Measurements from ENCODE around the gene ACTRT2.
A peak's percentile ranks its signal among the peaks of the same experiment; 100 is the strongest.

Gene ACTRT2

GRCh38 chr1:2978691-2979190, 42.5 kb upstream of the ACTRT2 start:
- Histone ChIP-seq H3K4me3 (ENCODE audit: low read depth, low read length) (no peak overlapping the region), H3K27me3 (ENCODE audit: control insufficient read depth, insufficient read depth, low read length) (no peaks in the 10 kb centered on the region), H3K9me3 (ENCODE audit: control insufficient read depth, insufficient read depth, low read depth, low read length) (no peaks in the 10 kb centered on the region), H3K9ac (ENCODE audit: low read length) (no peak overlapping the region), H3K36me3 (ENCODE audit: control insufficient read depth, insufficient read depth, low read length) (no peaks in the 10 kb centered on the region), H3K27ac (ENCODE audit: low read depth, low read length) (no peak overlapping the region), H3K4me1 (ENCODE audit: control insufficient read depth, insufficient read depth, low read length) (no peaks in the 10 kb centered on the region)

GRCh38 chr1:2979191-2980072, 41.8 kb upstream of the ACTRT2 start:
- no peaks in the 10 kb centered on the region for H3K9me3 ChIP-seq (ENCODE audit: control insufficient read depth, insufficient read depth, low read depth, low read length)
- H3K36me3 ChIP-seq (ENCODE audit: control insufficient read depth, insufficient read depth, low read length) = no peaks in the 10 kb centered on the region
- no peak overlapping the region for H3K27ac ChIP-seq (ENCODE audit: low read depth, low read length)
- H3K4me3 ChIP-seq (ENCODE audit: low read depth, low read length) = no peak overlapping the region
- no peaks in the 10 kb centered on the region for H3K4me1 ChIP-seq (ENCODE audit: control insufficient read depth, insufficient read depth, low read length)
- no peak overlapping the region for H3K9ac ChIP-seq (ENCODE audit: low read length)
- H3K27me3 ChIP-seq (ENCODE audit: control insufficient read depth, insufficient read depth, low read length) = no peaks in the 10 kb centered on the region

GRCh38 chr1:2980073-2980791, 41.0 kb upstream of the ACTRT2 start:
- peak overlapping the region; percentile 19 for H3K9ac ChIP-seq (ENCODE audit: low read length)
- no peaks in the 10 kb centered on the region for H3K4me1 ChIP-seq (ENCODE audit: control insufficient read depth, insufficient read depth, low read length)
- no peaks in the 10 kb centered on the region for H3K9me3 ChIP-seq (ENCODE audit: control insufficient read depth, insufficient read depth, low read depth, low read length)
- no peaks in the 10 kb centered on the region for H3K36me3 ChIP-seq (ENCODE audit: control insufficient read depth, insufficient read depth, low read length)
- H3K4me3 ChIP-seq (ENCODE audit: low read depth, low read length) = no peak overlapping the region
- H3K27me3 ChIP-seq (ENCODE audit: control insufficient read depth, insufficient read depth, low read length) = no peaks in the 10 kb centered on the region
- H3K27ac ChIP-seq (ENCODE audit: low read depth, low read length) = no peak overlapping the region

- no peaks in the 10 kb centered on the region for H3K4me1 ChIP-seq (ENCODE audit: control insufficient read depth, insufficient read depth, low read length)
- no peaks in the 10 kb centered on the region; the same call in 1 of the 2 replicates for H3K9me3 ChIP-seq (ENCODE audit: control insufficient read depth, insufficient read depth, low read depth, low read length)
Measured at GRCh38 chr1:2980849-2981248, 40.4 kb upstream of the ACTRT2 start.

GRCh38 chr1:2981388-2981787, 39.9 kb upstream of the ACTRT2 start:
- Histone ChIP-seq H3K27ac (ENCODE audit: low read depth, low read length) (no peak overlapping the region), H3K27me3 (ENCODE audit: control insufficient read depth, insufficient read depth, low read length) (no peaks in the 10 kb centered on the region), H3K9ac (ENCODE audit: low read length) (no peak overlapping the region), H3K9me3 (ENCODE audit: control insufficient read depth, insufficient read depth, low read depth, low read length) (no peaks in the 10 kb centered on the region; the same call in 1 of the 2 replicates), H3K4me1 (ENCODE audit: control insufficient read depth, insufficient read depth, low read length) (no peaks in the 10 kb centered on the region), H3K4me3 (ENCODE audit: low read depth, low read length) (no peak overlapping the region), H3K36me3 (ENCODE audit: control insufficient read depth, insufficient read depth, low read length) (no peaks in the 10 kb centered on the region)

More at GRCh38 chr1:2980849-2981248, 40.4 kb upstream of the ACTRT2 start:
- H3K27ac ChIP-seq (ENCODE audit: low read depth, low read length) = no peak overlapping the region
- no peaks in the 10 kb centered on the region for H3K27me3 ChIP-seq (ENCODE audit: control insufficient read depth, insufficient read depth, low read length)
- H3K4me3 ChIP-seq (ENCODE audit: low read depth, low read length) = no peak overlapping the region
- no peaks in the 10 kb centered on the region for H3K36me3 ChIP-seq (ENCODE audit: control insufficient read depth, insufficient read depth, low read length)
- H3K9ac ChIP-seq (ENCODE audit: low read length) = no peak overlapping the region

GRCh38 chr1:2981981-2982614, 39.2 kb upstream of the ACTRT2 start:
- Histone ChIP-seq H3K36me3 (ENCODE audit: control insufficient read depth, insufficient read depth, low read length) (no peaks in the 10 kb centered on the region), H3K27me3 (ENCODE audit: control insufficient read depth, insufficient read depth, low read length) (no peaks in the 10 kb centered on the region), H3K4me3 (ENCODE audit: low read depth, low read length) (no peak overlapping the region), H3K9ac (ENCODE audit: low read length) (no peak overlapping the region), H3K4me1 (ENCODE audit: control insufficient read depth, insufficient read depth, low read length) (no peaks in the 10 kb centered on the region), H3K9me3 (ENCODE audit: control insufficient read depth, insufficient read depth, low read depth, low read length) (no peaks in the 10 kb centered on the region; the same call in 1 of the 2 replicates), H3K27ac (ENCODE audit: low read depth, low read length) (no peak overlapping the region)

- no peak overlapping the region for H3K27ac ChIP-seq (ENCODE audit: low read depth, low read length)
- H3K9me3 ChIP-seq (ENCODE audit: control insufficient read depth, insufficient read depth, low read depth, low read length) = no peaks in the 10 kb centered on the region; the same call in 1 of the 2 replicates
- no peak overlapping the region for H3K4me3 ChIP-seq (ENCODE audit: low read depth, low read length)
- no peaks in the 10 kb centered on the region for H3K27me3 ChIP-seq (ENCODE audit: control insufficient read depth, insufficient read depth, low read length)
- H3K9ac ChIP-seq (ENCODE audit: low read length) = no peak overlapping the region
- H3K36me3 ChIP-seq (ENCODE audit: control insufficient read depth, insufficient read depth, low read length) = no peaks in the 10 kb centered on the region
- H3K4me1 ChIP-seq (ENCODE audit: control insufficient read depth, insufficient read depth, low read length) = no peaks in the 10 kb centered on the region
Measured at GRCh38 chr1:2982615-2983318, 38.5 kb upstream of the ACTRT2 start.

GRCh38 chr1:2983319-2983705, 38.0 kb upstream of the ACTRT2 start:
- Histone ChIP-seq H3K27ac (ENCODE audit: low read depth, low read length) (no peak overlapping the region), H3K9ac (ENCODE audit: low read length) (no peak overlapping the region), H3K4me3 (ENCODE audit: low read depth, low read length) (no peak overlapping the region), H3K4me1 (ENCODE audit: control insufficient read depth, insufficient read depth, low read length) (no peaks in the 10 kb centered on the region), H3K36me3 (ENCODE audit: control insufficient read depth, insufficient read depth, low read length) (no peaks in the 10 kb centered on the region), H3K9me3 (ENCODE audit: control insufficient read depth, insufficient read depth, low read depth, low read length) (no peaks in the 10 kb centered on the region; the same call in 1 of the 2 replicates), H3K27me3 (ENCODE audit: control insufficient read depth, insufficient read depth, low read length) (no peaks in the 10 kb centered on the region)

- Histone ChIP-seq H3K36me3 (ENCODE audit: control insufficient read depth, insufficient read depth, low read length) (no peaks in the 10 kb centered on the region), H3K9ac (ENCODE audit: low read length) (no peak overlapping the region), H3K27ac (ENCODE audit: low read depth, low read length) (no peak overlapping the region), H3K27me3 (ENCODE audit: control insufficient read depth, insufficient read depth, low read length) (no peaks in the 10 kb centered on the region), H3K4me1 (ENCODE audit: control insufficient read depth, insufficient read depth, low read length) (no peaks in the 10 kb centered on the region), H3K4me3 (ENCODE audit: low read depth, low read length) (no peak overlapping the region), H3K9me3 (ENCODE audit: control insufficient read depth, insufficient read depth, low read depth, low read length) (no peaks in the 10 kb centered on the region; the same call in 1 of the 2 replicates)
Measured at GRCh38 chr1:2983706-2984398, 37.4 kb upstream of the ACTRT2 start.
